Fibroblast of the aortic adventitia (primary cell): Measurements from ENCODE around the gene EXOC6B. TPM values are rescaled to one million over a fixed set of nuclear protein-coding genes. Genes with fewer than 3 reads are reported as not detected.

Source experiments
- DNase-seq: peaks from one replicate; pipeline ENCODE4 v3.0.0-alpha.2; 2010; ENCODE audit warnings: low read depth
- H3K4me3 ChIP-seq: 2 replicates; pipeline ENCODE4 v1.5.1; 2011; ENCODE audit warnings: low read depth, mild to moderate bottlenecking, control low read depth, low read length, moderate library complexity
- CTCF ChIP-seq: IDR thresholded peaks from 2 replicates; pipeline ENCODE4 v1.5.1; 2011; ENCODE audit warnings: mild to moderate bottlenecking, low read length, control low read depth, inconsistent platforms; ENCODE audit not compliant: insufficient read depth
- total RNA-seq: library from RNA; depleted of rRNA; stranded (reverse); fragments of >200 nt; gene quantifications from 2 replicates; pipeline ENCODE4 v1.2.3, GENCODE V29; 2012; ENCODE audit warnings: low replicate concordance

Gene EXOC6B
- total RNA-seq, 1 donor = 30.2 TPM

- no peak for DNase-seq
- H3K4me3 ChIP-seq = no peak overlapping the region
These were observed 645.5 kb downstream of the EXOC6B start for GRCh38 chr2:72180351-72180750.

GRCh38 chr2:72178551-72178950 lies 647.3 kb downstream of the EXOC6B start:
- no peak for DNase-seq
- no peak overlapping the region for H3K4me3 ChIP-seq
- no peak for TF ChIP-seq CTCF

More at GRCh38 chr2:72180351-72180750, 645.5 kb downstream of the EXOC6B start:
- TF ChIP-seq CTCF = no peak

- no peak for TF ChIP-seq CTCF
- no peak for DNase-seq
- H3K4me3 ChIP-seq = no peak overlapping the region
These were observed 649.6 kb downstream of the EXOC6B start for GRCh38 chr2:72176281-72176680.

- H3K4me3 ChIP-seq = no peak overlapping the region
- no peak for DNase-seq
- TF ChIP-seq CTCF = no peak
These were observed 650.2 kb downstream of the EXOC6B start for GRCh38 chr2:72175636-72176035.

GRCh38 chr2:72173640-72174321 lies 652.1 kb downstream of the EXOC6B start:
- H3K4me3 ChIP-seq = no peak overlapping the region
- DNase-seq = peak; percentile 20
- no peak for TF ChIP-seq CTCF

GRCh38 chr2:72172478-72172877 lies 653.4 kb downstream of the EXOC6B start:
- DNase-seq = no peak
- TF ChIP-seq CTCF = no peak
- no peak overlapping the region for H3K4me3 ChIP-seq

GRCh38 chr2:72166279-72166678 lies 659.6 kb downstream of the EXOC6B start:
- DNase-seq = no peak
- H3K4me3 ChIP-seq = no peak overlapping the region
- TF ChIP-seq CTCF = no peak
